Pancreas (tissue), 10 donors: ENCODE data around the gene TRIO. TPM values are rescaled to one million over a fixed set of nuclear protein-coding genes. Genes with fewer than 3 reads are reported as not detected.

Experiments used
- ATAC-seq, 4 donors: fragments of 200-7000 bp; cut with Tn5 transposase; one replicate each; pipeline versions ENCODE4 v1.8.0 to v1.9.1; 2020; ENCODE audit warnings: mild to moderate bottlenecking in 4 of 4, moderate library complexity in 4 of 4
- DNase-seq, 6 donors: peaks; one replicate each; pipeline ENCODE4 v3.0.0-alpha.2; 2020
- FAIRE-seq: peaks from 2 replicates; lab custom pipeline; 2012; peaks lifted over from hg19 to GRCh38; lab: Jason Lieb, UNC
- H3K27ac ChIP-seq, 4 donors: fragments of 200-600 bp; sonication (generic); 1 replicate in 3 of 4; 2 replicates in 1 of 4; pipeline versions ENCODE4 v1.5.0 to v1.8.0; 2020
- H3K27me3 ChIP-seq, 4 donors: fragments of 200-600 bp; one replicate each; pipeline ENCODE4 v1.8.0; 2021
- H3K36me3 ChIP-seq, 3 donors: fragments of 200-600 bp; sonication (generic) in 1 of 3; one replicate each; pipeline versions ENCODE4 v1.5.0 to v1.8.0; 2020 to 2021
- H3K4me1 ChIP-seq, 3 donors: fragments of 200-600 bp; one replicate each; pipeline ENCODE4 v1.8.0; 2021
- H3K4me3 ChIP-seq, 4 donors: fragments of 200-600 bp; sonication (generic) in 2 of 4; one replicate each; pipeline versions ENCODE4 v1.5.0 to v1.8.0; 2020 to 2021
- H3K9me3 ChIP-seq, 4 donors: fragments of 200-600 bp; one replicate each; pipeline ENCODE4 v1.8.0; 2021
- CTCF ChIP-seq, 4 donors: fragments of 200-600 bp; sonication (generic) in 3 of 4; IDR thresholded peaks; one replicate each; pipeline versions ENCODE4 v1.5.0 to v1.8.0; 2021; ENCODE audit warnings: antibody characterized with exemption in 4 of 4
- WGBS, 2 donors: extraction: QIAGEN DNeasy Blood & Tissue Kit; methylation state at CpG; one replicate each; pipeline ENCODE4 v1.1.7; 2013; 5-methylcytosine and 5-hydroxymethylcytosine counted together
- intact Hi-C, 3 donors: fragments of 100-400 bp; cut with DNase I; formaldehyde crosslinking; loops; one replicate each; pipeline versions ENCODE4 v1.11.1 to v1.14.2; 2022
- polyA plus RNA-seq, 2 donors: library from polyadenylated mRNA; stranded (reverse); fragments of 200-250 nt; gene quantifications; one replicate each; pipeline ENCODE4 v1.2.3, GENCODE V29; 2013
- total RNA-seq, 6 donors: library from RNA; stranded (reverse); fragmentation: NEBNext Ultra II Directional in 4 of 6; extraction: Animal tissue kit (Norgen Biotek cat#: 25700) in 4 of 6; gene quantifications; one replicate each; pipeline versions ENCODE4 v1.2.1 to v1.2.4, GENCODE V29; 2021 to 2023
- donor health status: healthy with polysubstance abuse.
- donor health status: DM: no; HTN: no; CAD: no; lungs with moderate emphysema.
- donor health status: DM: no; HTN: no; CAD: no.
- donor health status: control.
- donor health status: control.
- donor health status: Bipolar disorder and iron deficiency.
- donor health status: DM: yes; HTN: yes; CAD: no.
- donor health status: DM: no; HTN: no; CAD: no.
- donor health status: DM: no; HTN: no; CAD: no.
- donor health status: DM: yes; HTN: yes; CAD: no.

The TRIO gene
- total and polyA plus RNA-seq, 8 donors: 27.3 to 82.5 (median 38.3) TPM

DNA sequence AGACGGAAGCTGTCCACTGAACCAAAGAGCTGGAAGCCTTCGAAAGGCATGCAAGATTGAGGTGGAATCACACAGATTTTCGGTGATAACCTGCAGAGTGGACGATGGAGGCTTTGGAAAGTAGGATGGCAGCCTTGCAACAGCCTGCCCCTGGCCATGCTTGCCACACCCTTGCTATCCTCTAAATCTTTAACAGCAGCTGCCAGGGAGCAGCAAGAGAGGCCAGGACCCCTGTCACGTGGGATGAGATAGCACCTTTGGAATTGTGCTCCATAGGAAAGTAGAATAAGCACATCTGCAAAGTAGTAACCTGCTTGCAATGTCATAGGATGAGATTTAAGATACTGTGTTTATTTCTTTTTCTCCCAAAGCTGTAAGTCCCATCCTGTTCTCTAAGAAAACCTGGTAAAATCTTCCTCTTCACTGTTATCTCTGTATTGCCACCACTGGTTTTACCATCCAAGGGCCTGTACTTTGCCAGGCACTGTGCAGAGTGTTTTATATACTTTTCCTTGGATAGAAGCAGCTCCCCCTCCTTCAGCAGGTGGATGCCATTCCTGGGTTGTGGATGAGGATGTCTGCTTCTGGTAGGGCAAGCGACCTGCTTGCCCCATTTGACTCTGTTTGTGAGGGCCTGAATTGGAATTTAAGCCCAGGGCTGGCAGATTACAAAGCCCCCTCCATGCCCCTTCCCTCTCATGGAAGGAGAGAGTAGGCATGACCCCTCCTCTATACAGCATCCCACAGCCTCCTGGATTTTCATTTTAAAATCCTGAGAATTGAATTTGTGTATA, 10.1 kb downstream of the TRIO start:
- TF ChIP-seq CTCF (IDR thresholded peaks at IDR 0.05): no peak
- H3K27ac ChIP-seq: no peak overlapping the region
- FAIRE-seq (no peak), ATAC-seq (no peak), DNase-seq (no peak)
- 85 to 88% methylated on average over 6 of the region's 6 CpGs for WGBS, 2 donors
- intact Hi-C loops: no loop called here
- H3K27me3 ChIP-seq: no peaks in the 10 kb centered on the region
- peaks cover 3 to 43% (median 7%) of the 10 kb centered on the region in 3 donors for H3K4me1 ChIP-seq
- no peaks in the 10 kb centered on the region for H3K36me3 ChIP-seq
- H3K4me3 ChIP-seq: no peak overlapping the region
- no peaks in the 10 kb centered on the region for H3K9me3 ChIP-seq

GRCh38 chr5:14153932-14154731, 11.0 kb downstream of the TRIO start:
- Histone ChIP-seq H3K4me3 (no peak overlapping the region), H3K9me3 (no peaks in the 10 kb centered on the region), H3K27me3 (no peaks in the 10 kb centered on the region), H3K27ac (peak overlapping the region in 2 of 4 donors; percentile 23 to 24), H3K36me3 (no peaks in the 10 kb centered on the region), H3K4me1 (peaks cover 0 to 38% (median 3%) of the 10 kb centered on the region in 3 donors)
- peak; percentile 40 to 71 (median 65) for ATAC-seq
- WGBS, 2 donors: 64 to 67% methylated on average over 14 of the region's 14 CpGs
- DNase-seq: peak in 1 of 6 donors; percentile 21
- no peak for FAIRE-seq
- intact Hi-C loops: no loop called here
- no peak for TF ChIP-seq CTCF (IDR thresholded peaks at IDR 0.05)

GRCh38 chr5:14155075-14155474, 11.9 kb downstream of the TRIO start:
- no peaks in the 10 kb centered on the region for H3K36me3 ChIP-seq
- H3K4me3 ChIP-seq: no peak overlapping the region
- intact Hi-C loops: no loop called here
- DNase-seq (no peak), ATAC-seq (no peak), FAIRE-seq (no peak)
- no peak overlapping the region for H3K27ac ChIP-seq
- peaks cover 0 to 34% (median 0%) of the 10 kb centered on the region in 3 donors for H3K4me1 ChIP-seq
- no peaks in the 10 kb centered on the region for H3K9me3 ChIP-seq
- TF ChIP-seq CTCF (IDR thresholded peaks at IDR 0.05): no peak
- 82 to 94% methylated on average over 1 of the region's 1 CpG for WGBS, 2 donors
- no peaks in the 10 kb centered on the region for H3K27me3 ChIP-seq

DNA sequence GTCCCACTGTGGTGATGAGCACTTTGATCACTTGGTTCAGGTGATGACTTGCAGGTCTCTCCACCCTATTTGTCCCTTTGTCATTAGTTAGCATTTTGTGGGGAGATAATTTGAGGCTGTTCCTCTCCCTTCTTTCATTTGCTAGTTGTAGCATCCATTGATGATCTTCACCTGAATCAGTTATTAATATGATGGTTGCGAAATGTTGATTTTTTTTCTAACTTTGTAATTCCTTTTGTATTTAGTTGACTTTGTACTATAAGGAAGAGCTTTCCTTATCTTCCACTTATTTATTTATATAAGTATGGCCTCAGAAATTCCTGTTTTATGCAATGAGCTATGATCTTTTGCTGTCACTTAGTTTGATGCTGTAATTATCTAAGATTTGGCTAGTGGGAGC, 12.6 kb downstream of the TRIO start:
- WGBS, 2 donors: 92 to 95% methylated on average over 1 of the region's 1 CpG
- intact Hi-C loops: no loop called here
- FAIRE-seq: no peak
- peaks cover 0 to 34% (median 0%) of the 10 kb centered on the region in 3 donors for H3K4me1 ChIP-seq
- TF ChIP-seq CTCF (IDR thresholded peaks at IDR 0.05): no peak
- no peaks in the 10 kb centered on the region for H3K36me3 ChIP-seq
- no peaks in the 10 kb centered on the region for H3K9me3 ChIP-seq
- H3K27ac ChIP-seq: no peak overlapping the region
- no peaks in the 10 kb centered on the region for H3K27me3 ChIP-seq
- H3K4me3 ChIP-seq: no peak overlapping the region
- DNase-seq: no peak
- no peak for ATAC-seq
